Stimulated activated CD4-positive, alpha-beta T cell treated with anti-CD3 and anti-CD28 coated beads, Interleukin-2, amount 100 ng/mL, for 48 hours (primary cell): ENCODE data around the gene KRT2.

Source experiments
- DNase-seq, 2 donors: peaks; one replicate each; pipeline ENCODE4 v3.0.0-alpha.2; 2020

The KRT2 gene

DNA sequence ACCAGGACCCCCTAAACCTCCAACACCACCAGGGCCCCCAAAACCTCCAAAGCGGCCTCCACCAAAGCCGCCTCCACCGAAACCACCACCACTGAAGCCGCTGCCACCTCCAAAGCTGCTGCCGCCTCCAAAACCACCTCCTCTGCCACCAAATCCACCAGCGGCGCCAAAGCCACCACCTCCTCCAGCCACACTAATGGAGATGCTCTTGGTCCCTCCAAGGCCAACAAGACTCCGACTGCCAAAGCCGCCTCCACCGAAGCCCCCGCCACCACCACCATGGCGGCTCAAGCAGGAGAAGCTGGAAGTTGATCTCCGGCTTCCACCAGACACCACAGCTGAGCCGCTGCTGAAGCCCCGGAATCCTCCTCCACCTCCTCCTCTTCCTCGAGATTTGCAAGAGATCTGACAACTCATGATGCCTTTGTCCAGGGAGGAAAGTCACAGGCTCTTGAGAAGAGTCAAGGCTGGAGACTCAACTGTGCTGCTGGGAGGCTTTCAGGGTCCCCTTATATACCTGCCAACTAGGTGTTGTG, at the start of gene KRT2:
Gene KRT2, minus strand, starts transcription at position 486 of the 536 bp plus-strand sequence. Its CDS starts 69 bp downstream, at position 417.
- no peak for DNase-seq

DNA sequence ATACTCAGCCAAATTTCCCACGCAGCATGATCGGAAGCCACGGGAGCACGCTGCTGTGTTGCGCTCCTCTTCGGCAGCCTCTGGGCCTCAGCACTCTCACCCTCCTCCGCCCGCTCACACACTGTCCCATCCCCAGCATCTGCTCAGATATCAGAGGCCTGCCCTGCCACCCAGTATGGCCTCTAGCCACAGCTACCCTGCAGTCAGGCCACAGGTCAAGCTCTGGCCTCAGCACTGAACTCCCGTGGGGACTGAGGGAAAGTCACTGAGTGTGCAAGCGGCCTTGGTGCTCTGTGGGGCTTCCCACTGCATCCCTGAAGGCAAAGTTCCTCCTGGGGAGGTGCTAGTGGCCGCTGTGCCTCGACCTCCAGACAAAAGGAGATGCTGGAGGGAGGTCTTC, 49.3 kb upstream of the KRT2 start:
- no peak for DNase-seq

DNA sequence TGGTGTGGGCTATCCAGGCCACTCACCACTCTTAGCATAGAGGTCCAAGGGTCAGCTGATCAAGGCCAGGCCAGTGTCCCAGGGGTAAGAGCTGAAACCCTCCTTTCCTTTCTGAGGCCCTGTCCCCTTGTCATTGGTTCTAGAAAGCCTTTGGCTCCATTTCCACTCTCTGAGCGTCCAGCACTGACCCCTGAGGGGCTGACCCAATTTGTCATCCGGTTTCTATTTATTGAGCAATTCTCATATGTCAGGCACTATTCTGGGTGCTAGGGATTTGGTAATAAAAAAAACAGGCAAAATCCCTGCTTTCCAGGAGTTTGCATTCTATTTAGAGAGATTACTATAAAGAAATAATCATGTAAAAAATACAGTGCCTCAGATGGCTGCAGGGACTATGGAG, 47.9 kb upstream of the KRT2 start:
- DNase-seq, result no peak

DNA sequence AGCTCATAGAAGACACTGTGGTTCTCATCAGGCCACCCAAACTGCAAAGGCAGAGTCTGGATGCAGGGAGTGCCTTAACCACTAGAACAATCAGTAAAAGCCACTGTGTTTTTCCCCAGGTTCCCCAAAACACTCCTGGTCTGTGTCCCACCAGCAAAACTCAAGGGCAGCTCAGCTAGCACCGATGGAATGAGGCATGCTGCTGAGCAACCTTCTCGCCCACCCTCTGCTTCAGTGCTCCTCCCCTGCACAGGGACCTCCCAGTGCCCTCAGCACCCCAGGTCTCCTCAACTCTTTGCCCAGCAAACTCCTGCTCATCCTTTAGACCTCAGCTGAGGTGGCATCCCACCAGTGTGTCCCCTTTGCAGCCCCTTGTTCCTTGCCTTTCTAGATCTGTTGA, 47.4 kb upstream of the KRT2 start:
- DNase-seq, result no peak

DNA sequence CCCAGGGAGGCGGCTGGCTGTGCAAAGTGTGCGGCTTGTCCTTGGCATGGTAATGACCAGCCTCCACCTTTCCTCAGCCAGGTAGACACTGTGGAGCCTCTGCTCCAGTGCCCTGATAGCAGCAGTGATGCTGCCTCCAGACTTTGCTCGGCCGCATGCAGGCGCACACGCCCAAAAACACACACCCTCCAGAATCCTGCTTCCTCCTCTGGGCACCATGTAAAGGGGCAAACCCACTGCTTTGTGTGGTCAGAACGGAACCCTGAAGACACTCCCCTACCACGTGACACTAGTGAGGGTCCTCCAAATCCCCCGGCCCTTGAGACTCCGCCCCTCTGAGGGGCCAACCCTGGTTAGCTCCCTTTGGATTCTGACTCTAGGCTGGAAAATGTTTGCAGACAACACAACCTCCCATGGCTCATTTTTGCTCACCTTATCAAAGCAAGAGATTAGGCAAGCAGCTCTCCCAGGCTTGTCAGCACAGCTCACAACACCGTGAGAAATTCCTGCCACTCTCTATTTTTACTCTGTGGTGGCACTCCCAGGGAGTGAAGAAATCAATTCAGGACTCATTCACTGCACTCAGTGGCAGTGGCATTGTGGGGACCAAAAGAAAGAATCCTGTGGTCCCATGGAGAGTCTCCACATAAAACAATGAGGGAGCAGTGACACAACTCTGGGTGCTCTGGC, 46.8 kb upstream of the KRT2 start:
- DNase-seq, result no peak

DNA sequence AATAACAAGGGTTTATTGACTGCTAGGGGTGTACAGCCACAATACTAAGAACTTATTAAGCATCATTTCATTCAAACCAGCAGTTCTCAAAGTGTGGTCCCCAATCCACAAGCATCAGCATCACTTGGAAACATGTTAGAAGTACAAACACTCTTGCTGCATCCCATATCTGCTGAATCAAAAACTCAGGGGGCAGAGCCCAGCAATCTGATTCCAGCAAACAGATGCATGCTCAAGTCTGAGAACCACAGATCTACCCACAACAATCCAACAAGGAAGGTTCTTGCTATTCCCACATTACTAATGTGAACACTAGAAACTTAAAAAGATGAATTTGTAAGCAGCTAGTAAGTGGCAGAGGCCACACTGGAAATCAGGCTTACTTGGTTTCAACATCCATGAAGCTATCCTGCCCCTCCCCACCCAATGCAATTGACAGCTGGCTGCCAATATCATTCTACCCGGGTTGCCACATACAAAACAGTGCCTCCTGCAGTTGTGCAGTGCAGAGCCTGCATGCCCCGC, 45.1 kb upstream of the KRT2 start:
- no peak for DNase-seq

DNA sequence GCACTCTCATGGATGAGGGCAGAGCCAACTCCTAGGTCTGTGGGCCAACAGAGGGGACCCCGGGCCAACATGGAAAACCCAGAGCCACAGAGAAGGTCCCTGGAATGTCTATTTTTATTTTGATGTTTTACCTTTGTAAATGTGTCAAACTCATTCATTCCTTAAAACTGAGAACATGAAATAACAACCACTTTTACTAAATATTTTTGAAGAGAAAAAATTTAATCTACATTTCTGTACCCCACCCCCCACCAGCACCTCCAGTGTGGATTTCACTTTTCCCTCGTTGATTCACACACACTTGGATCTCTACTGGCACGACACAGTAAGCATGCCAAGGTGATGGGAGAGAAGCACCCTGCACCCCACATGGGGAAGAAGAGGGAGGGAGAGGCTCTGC, 44.6 kb upstream of the KRT2 start:
- no peak for DNase-seq

DNA sequence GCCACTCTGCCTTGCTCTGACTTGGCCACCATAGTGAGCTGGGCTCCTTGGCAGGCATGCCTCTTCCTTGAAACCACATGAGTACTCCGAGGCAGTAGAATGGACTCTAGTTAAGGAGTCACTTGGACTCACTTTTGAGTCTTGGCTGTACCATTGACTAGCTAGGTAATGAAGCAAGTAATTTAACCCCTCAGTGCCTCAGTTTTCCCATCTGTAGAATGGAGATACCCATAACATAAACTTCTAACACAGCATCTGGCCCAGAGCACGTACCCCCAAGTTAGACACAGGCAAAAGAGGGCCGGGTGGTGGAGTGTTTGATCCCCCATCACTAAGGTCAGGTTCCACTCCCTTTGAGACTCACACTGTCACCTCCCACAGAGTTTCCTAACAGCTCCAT, 43.0 kb upstream of the KRT2 start:
- DNase-seq, result no peak

DNA sequence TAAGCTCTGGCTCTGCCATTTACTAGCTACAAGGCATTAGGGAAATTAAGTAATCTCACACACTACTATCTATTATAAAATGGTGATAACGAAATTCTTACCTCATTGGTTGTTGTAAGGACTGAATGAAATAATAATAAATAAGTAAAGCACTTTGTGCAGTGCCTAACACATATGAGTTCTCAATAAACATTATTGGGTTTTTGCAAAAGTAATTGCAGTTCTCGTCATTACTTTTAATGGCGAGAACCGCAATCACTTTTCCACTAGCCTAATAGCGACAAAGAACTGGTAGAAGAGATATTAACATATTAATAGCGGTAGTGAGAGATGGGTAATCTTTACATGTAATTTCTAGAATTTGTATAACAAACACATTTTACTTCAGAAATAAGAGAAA, 42.1 kb upstream of the KRT2 start:
- DNase-seq, result no peak

DNA sequence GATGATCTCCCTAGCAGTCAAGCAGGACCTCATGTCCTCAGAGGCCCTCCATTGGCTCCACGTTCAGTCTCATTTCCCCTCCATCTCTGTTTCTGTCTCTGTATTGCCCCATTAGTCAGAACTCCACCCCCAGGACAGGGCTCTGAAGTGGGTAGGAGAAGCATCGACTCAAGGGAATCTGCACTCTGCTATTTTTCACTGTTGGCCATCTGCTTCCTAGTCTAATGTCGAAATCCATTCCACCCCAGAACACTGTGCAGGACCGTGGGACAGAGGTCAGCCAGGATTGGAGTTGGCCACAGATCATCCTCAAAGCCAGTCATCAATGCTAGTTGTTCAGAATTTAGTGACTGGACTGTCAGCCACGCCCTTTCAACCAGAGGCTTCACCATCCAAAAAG, 41.2 kb upstream of the KRT2 start:
- no peak for DNase-seq

DNA sequence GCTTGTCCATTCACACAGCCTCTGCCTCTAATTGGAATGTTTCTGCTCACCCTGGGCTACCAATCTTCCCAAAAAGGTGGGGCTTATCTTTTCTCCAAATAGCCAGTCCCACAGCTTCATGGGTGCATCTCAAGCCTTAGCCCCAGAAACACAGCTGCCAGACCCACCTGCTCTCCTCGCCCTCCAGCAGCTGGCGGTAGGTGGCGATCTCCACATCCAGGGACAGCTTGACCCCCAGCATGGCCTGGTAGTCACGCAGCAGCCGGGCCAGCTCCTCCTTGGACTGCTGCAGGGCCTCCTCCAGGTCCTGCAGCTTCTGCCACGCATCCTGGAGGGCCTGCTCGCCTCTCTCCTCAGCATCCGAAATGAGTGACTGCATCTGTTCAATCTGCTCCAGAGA, 40.2 kb upstream of the KRT2 start:
- DNase-seq, result no peak

DNA sequence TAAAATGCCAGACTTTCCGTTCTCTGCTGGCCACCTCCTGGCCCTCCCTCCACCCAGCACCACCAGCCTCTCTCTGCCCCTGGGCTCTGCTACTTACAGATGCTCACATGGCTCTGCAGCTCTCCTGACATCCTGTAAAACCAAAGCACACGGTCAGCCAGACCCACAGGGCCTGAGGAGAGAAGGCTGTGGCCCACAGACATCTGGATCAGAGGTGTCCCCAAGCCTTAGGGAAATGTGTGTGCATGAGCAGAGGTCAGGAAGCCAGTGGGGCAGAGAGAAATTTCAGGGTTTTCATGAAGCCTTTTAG, 39.8 kb upstream of the KRT2 start:
- no peak for DNase-seq

DNA sequence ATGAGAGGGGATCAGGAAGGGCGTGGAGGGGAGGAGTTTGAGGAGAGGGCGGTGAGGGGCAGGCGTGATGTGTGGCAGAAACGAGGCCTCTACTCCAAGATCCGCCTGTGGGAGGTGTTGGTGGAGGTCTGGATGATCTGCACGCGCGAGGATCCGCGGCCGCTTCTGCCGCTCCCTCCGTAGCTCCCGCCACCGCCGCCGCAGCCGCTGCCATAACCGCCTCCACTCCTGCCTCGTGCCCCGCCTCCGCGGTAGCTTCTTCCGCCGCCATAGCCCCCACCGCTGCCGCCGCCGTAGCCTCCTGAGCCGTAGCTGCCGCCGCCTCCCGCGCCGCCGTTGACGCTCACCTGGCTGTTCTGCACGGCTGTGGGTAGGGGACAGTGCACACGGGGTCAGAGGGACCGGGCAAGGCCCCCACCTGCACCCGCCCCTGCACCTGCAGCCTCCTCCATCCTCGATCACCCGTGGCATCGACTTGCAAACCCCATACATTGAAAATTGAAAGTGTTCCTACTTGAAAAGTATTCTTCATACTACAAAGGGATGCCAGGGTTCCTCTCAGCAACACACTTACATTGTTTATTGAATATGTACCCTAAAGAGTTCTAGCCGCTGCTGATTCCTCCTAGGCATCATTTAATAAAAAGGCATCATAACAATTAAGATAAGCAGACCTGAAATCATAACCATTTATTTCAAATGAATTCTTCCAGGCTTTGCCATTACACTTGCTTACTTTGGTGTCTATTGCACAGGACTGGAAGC, 39.2 kb upstream of the KRT2 start:
- peak; percentile 22 to 33 for DNase-seq

DNA sequence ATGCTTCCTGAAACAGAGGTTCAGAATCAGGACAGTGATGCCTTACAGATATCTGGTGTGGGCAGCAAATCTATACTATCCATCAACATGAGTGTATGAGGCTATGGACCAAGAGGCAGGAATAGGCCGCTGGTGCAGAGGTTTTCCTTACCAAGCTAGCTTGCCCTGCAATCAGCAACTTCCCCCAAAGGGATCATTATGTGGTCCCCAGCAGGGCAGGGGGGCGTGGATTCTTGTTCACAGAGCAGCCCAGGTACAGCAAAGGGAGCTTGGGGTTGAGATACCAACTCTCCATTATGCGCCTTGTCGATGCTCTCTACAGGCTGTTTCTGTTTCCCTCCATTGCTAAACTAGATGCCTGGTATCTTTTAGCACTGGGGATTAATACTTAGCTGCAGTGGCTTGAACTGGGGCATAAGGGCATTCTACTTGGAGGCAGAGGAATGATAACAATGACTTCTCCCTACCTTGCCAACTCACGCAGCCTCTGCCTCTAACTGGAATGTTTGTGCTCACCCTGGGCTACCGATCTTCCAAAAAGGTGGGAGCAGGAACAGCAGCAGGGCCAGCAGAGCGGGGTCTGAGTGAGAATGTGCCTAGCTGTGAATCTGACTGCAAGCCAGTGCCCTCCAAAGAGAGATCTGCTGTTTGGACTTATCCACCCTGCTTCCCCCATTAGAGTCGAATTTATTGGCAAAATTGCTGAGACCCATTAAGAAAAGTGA, 38.5 kb upstream of the KRT2 start:
- DNase-seq, result no peak

DNA sequence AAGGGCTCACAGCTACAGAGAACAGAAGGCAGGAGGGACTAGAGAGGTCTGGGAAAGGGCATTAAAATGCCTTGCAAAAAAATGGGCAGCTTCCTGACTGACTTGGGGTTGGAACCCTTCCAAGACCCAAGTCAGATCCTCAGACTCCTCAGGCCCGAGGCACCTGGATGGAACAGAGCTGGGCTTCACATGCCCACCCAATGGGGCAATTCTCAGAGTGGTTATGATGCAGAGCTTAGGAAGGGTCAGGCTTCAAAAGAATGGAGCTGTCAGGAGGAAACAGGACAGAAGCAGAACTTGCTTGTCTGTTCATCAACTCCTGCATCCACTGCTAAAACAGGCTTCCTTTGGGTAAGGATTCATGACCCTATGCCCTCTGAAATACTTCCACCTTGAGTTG, 37.9 kb upstream of the KRT2 start:
- no peak for DNase-seq

DNA sequence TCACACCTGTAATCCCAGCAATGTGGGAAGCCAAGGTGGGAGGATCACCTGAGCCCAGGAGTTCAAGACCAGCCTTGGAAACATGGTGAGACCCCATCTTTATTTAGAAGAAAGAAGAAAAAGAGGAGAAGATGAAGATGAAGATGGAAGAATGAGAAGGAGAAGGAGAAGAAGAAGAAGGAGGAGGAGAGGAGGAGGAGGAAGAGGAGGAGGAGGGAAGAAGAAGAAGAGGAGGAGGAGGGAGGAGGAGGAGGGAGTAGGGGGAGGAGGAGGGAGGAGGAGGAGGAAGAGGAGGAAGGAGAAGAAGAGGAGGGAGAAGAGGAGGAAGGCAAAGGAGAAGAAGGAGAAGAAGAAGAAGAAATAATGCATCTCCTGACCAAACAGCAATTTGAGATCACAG, 37.2 kb upstream of the KRT2 start:
- DNase-seq, result no peak

DNA sequence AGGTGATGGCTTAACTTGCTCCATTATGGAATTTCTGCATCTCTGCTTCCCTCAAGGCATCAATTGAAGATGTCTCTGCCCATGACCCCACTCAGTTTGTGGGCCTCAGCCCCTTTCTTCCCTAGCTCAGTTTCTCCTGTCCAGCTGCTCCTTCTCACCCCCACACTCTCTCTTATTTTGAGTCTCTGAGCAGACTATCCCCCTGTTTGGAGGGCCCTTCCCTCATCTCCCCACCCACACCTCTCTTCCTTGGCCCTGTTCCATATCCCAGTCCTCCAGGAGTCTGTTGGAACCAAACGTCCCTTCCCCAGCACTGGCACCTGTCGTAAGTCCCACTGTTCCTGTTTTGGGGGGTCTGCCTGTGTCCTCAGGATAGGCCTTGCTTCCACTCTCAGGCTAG, 36.5 kb upstream of the KRT2 start:
- DNase-seq, result no peak

DNA sequence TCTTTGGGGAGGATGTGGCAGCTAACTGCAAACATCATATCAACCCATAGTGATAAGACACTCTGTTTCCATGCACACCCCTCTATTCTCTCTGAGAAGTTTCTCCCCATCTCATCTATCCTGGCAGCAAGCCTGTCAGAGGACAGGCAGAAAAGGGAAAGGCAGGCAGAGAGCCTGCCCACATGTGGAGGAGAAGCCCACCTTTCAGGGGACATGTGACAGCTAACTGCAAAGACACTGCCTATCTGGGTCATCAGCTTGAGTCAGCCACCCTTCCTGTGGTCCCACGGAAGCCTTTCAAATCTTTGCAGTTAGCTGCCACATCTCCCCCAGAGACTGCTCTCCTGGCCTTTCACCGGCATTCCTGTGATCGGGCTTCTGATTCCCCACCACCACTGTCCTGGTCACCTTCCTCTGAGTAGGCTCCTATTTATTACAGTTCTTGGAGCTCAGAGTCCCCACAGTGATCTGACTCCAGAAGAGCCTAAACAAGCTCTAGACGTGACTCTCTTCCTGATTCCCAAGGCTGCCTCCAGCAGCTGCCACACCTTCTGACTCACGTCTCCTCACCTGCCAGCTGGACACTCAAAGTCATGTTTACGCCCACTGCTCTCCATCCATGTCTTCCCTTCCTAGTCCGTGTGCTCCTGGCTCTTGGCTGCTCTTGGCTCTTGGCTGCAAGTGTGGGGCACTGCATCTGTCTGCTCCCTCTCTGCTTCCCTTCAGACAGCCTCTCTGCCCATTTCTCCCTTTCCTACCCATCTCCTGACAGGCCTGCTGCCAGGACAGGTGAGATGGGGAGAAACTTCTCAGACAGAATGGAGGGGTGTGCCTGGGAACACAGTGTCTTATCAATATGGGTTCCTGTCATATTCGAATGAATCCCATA, 35.7 kb upstream of the KRT2 start:
- DNase-seq, result no peak

DNA sequence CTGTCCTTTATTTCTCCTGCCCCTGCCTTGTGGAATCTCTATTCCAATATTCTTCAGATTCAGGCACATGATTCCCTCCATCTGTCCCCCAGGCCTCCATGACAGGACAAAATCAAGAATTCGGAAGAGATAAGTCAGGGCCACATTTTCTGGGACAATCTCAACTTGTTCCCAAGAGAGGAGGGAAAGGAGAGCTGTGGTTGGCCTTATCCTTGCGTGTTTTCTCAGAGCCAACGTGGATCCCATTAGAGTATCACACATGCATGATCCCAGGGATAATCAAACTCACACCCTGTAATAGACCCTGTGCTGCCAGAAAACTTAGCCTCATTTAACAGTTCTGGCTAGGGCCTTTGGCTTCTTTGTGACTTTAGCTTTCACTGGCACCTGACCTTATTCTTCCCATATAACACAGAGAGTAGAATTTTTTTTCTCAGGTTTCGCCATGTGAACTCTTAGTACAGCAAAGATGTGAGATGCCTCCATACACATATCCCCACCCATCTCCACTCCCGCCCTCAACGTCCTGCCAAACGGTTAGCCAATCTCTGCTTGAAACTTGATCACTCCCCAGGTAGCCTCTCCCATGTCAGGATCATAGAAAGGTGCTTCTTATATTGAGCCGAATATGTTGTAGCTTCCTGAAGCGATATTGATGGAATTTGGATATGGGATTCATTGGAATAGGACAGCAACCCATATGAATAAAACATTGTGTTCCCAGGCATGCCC, 34.9 kb upstream of the KRT2 start:
- DNase-seq, result no peak

DNA sequence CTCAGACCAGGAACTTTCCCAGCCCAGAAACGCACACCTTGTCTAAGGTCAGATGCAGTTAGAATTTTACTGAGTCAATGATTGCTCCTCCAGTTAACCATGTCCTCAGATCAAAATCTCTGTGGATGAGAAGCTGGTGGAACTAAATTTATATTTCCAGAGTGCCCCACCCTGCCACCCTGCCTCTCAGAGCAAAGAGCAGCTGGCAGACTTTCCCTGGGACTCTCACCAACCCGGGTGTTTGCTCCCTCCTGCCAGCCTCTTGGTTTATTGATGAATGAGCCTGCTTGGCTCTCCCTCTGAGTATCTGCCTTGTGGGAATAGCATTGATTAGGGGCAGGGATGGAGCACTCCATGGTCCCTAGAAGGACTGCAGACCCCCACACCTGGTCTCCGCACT, 34.1 kb upstream of the KRT2 start:
- no peak for DNase-seq

DNA sequence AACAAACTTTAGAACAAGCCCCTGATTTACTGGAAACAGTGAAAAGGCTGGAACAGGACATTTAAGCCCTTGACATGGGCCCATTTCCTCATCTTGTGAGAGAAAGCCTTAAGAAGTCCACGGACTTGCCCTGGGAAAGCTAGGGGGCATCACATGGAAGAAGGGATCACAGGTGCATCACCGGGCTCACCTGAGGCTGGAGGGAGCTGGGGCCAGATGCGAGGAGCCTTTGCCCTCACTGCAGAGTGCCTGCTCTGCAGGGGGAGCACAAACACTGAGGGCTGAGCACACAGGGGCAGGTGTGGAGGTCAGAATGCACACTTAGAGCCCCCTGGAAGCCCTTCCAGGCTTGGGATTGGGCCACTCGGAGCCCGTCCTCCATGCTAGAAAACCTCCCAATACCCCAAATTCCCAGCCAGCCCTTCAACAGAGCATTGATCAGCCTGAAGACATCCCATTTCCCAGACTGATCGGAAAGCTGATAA, 33.4 kb upstream of the KRT2 start:
- DNase-seq, result no peak

DNA sequence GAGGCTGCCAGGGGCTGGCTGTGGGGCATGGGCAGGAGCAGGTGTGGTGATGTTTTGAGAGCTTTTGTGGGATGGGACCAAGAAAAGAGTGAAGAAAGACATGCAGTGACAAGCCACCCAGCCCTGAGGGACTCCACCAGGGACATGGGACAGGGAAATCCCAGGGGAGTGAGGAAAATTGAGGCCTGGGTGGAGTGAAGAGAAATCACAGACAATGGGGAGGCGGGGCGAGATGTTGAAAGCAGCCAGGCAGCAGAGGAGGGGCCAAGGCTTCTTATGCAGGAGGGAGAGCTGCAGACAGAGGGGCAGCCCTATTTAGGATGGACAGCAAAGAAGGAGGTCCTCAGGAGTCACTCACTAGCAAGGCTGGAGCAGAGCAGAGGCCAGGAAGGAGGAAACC, 32.4 kb upstream of the KRT2 start:
- no peak for DNase-seq
